ENCODE results near the gene GRIA4.

Gene GRIA4

DNA sequence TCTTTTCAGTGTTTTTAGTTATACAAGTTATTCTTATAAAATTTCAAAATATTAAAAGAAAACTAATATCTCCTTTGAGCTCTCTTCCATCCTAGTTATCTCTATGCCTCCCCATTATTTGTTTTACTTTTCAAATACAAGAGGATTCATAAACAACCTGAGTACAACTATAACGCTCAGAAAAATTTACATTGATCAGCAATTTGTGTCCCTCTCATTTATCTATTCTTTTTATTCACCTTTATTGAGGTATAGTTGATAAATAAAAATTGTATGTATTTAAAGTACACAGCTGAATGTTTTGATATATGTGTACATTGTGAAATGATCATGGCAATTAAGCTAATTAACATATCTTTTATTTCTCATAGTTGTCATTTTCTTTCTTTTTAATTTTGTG is 57.6 kb downstream of the GRIA4 start:
- Histone ChIP-seq H3K27ac (ENCODE audit: low read depth, low read length) (no peak overlapping the region), H3K9me3 (ENCODE audit: insufficient read depth, low read length) (no peaks in the 10 kb centered on the region), H3K4me3 (ENCODE audit: insufficient read depth, low read length, poor library complexity, severe bottlenecking) (no peak overlapping the region), H3F3A (ENCODE audit: insufficient read depth) (no peaks in the 10 kb centered on the region), H4K20me1 (ENCODE audit: low read depth, low read length) (no peaks in the 10 kb centered on the region), H3K27me3 (ENCODE audit: low read length) (no peaks in the 10 kb centered on the region; the same call in 1 of the 2 replicates), H3K9ac (ENCODE audit: low read length) (no peak overlapping the region), H3K9me2 (replicated peaks; ENCODE audit: insufficient read depth, low read length) (no peaks in the 10 kb centered on the region), H3K4me2 (ENCODE audit: low read depth, low read length, poor library complexity, severe bottlenecking) (no peak overlapping the region), H3K36me3 (ENCODE audit: low read length) (no peaks in the 10 kb centered on the region), H2AFZ (ENCODE audit: low read depth, low read length, severe bottlenecking) (no peak overlapping the region), H3K79me2 (ENCODE audit: insufficient read depth, low read length) (no peaks in the 10 kb centered on the region)
- no peak for TF ChIP-seq EZH2phosphoT487 (conservative IDR thresholded peaks at IDR 0.05; ENCODE audit: low read length)
- TF ChIP-seq, protein P1, sequence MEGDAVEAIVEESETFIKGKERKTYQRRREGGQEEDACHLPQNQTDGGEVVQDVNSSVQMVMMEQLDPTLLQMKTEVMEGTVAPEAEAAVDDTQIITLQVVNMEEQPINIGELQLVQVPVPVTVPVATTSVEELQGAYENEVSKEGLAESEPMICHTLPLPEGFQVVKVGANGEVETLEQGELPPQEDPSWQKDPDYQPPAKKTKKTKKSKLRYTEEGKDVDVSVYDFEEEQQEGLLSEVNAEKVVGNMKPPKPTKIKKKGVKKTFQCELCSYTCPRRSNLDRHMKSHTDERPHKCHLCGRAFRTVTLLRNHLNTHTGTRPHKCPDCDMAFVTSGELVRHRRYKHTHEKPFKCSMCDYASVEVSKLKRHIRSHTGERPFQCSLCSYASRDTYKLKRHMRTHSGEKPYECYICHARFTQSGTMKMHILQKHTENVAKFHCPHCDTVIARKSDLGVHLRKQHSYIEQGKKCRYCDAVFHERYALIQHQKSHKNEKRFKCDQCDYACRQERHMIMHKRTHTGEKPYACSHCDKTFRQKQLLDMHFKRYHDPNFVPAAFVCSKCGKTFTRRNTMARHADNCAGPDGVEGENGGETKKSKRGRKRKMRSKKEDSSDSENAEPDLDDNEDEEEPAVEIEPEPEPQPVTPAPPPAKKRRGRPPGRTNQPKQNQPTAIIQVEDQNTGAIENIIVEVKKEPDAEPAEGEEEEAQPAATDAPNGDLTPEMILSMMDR (IDR thresholded peaks at IDR 0.05; ENCODE audit: insufficient read depth, low read length, poor library complexity, severe bottlenecking) = no peak

DNA sequence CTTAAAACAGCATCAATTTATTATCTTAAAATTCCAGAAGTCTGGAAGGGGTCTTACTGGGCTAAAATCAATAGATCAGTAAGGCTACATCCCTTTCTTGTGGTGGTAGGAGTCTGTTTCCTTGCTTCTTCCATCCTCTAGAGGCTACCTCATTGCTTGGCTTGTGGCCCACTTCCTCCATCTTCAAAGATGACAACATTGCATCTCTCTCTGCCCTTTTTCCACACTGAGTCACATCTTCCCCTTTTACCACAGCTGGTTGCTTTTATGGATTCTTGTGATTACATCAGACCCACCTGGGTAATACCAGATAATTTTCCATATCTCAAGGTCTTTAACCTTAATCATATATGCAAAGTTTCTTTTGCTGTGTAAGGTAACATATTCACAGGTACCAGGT is 60.9 kb downstream of the GRIA4 start:
- Histone ChIP-seq H3K79me2 (ENCODE audit: insufficient read depth, low read length) (no peaks in the 10 kb centered on the region), H3K9me3 (ENCODE audit: insufficient read depth, low read length) (no peaks in the 10 kb centered on the region), H3F3A (ENCODE audit: insufficient read depth) (no peaks in the 10 kb centered on the region), H3K9me2 (replicated peaks; ENCODE audit: insufficient read depth, low read length) (no peaks in the 10 kb centered on the region), H3K4me3 (ENCODE audit: insufficient read depth, low read length, poor library complexity, severe bottlenecking) (no peak overlapping the region), H3K9ac (ENCODE audit: low read length) (no peak overlapping the region), H3K27me3 (ENCODE audit: low read length) (no peaks in the 10 kb centered on the region), H4K20me1 (ENCODE audit: low read depth, low read length) (no peaks in the 10 kb centered on the region), H3K27ac (ENCODE audit: low read depth, low read length) (no peak overlapping the region), H3K4me2 (ENCODE audit: low read depth, low read length, poor library complexity, severe bottlenecking) (no peak overlapping the region), H2AFZ (ENCODE audit: low read depth, low read length, severe bottlenecking) (no peak overlapping the region), H3K36me3 (ENCODE audit: low read length) (no peaks in the 10 kb centered on the region)
- TF ChIP-seq, protein P1 (IDR thresholded peaks at IDR 0.05; ENCODE audit: insufficient read depth, low read length, poor library complexity, severe bottlenecking) = no peak
- no peak for TF ChIP-seq EZH2phosphoT487 (conservative IDR thresholded peaks at IDR 0.05; ENCODE audit: low read length)

- TF ChIP-seq EZH2phosphoT487 (conservative IDR thresholded peaks at IDR 0.05; ENCODE audit: low read length) = no peak
- TF ChIP-seq, protein P1 (IDR thresholded peaks at IDR 0.05; ENCODE audit: insufficient read depth, low read length, poor library complexity, severe bottlenecking) = no peak
- Histone ChIP-seq H3K4me3 (ENCODE audit: insufficient read depth, low read length, poor library complexity, severe bottlenecking) (no peak overlapping the region), H2AFZ (ENCODE audit: low read depth, low read length, severe bottlenecking) (no peak overlapping the region), H3K36me3 (ENCODE audit: low read length) (no peaks in the 10 kb centered on the region), H3K27ac (ENCODE audit: low read depth, low read length) (no peak overlapping the region), H3K9me2 (replicated peaks; ENCODE audit: insufficient read depth, low read length) (no peaks in the 10 kb centered on the region), H3K9me3 (ENCODE audit: insufficient read depth, low read length) (no peaks in the 10 kb centered on the region), H4K20me1 (ENCODE audit: low read depth, low read length) (no peaks in the 10 kb centered on the region), H3K27me3 (ENCODE audit: low read length) (no peaks in the 10 kb centered on the region), H3K79me2 (ENCODE audit: insufficient read depth, low read length) (no peaks in the 10 kb centered on the region), H3K4me2 (ENCODE audit: low read depth, low read length, poor library complexity, severe bottlenecking) (no peak overlapping the region), H3K9ac (ENCODE audit: low read length) (no peak overlapping the region), H3F3A (ENCODE audit: insufficient read depth) (no peaks in the 10 kb centered on the region)
Measured at GRCh38 chr11:105673089-105673488, 63.2 kb downstream of the GRIA4 start.
